Esophagus (tissue), 2 donors: Measurements from ENCODE around the gene ACE. TPM values are rescaled to one million over a fixed set of nuclear protein-coding genes. Genes with fewer than 3 reads are reported as not detected.

Experiments used
- H3K27ac ChIP-seq, 2 donors: one replicate each; pipeline ENCODE4 v1.5.1; 2013; ENCODE audit warnings: low read depth in 2 of 2, mild to moderate bottlenecking in 2 of 2, inconsistent platforms in 1 of 2, low read length in 1 of 2, moderate library complexity in 1 of 2
- H3K27me3 ChIP-seq, 2 donors: one replicate each; pipeline ENCODE4 v1.6.1; 2013; ENCODE audit warnings: low read length in 2 of 2, control low read depth in 1 of 2, mild to moderate bottlenecking in 1 of 2; ENCODE audit not compliant: insufficient read depth in 2 of 2, control insufficient read depth in 1 of 2
- H3K36me3 ChIP-seq, 2 donors: one replicate each; pipeline ENCODE4 v1.6.1; 2013; ENCODE audit warnings: low read length in 1 of 2; ENCODE audit not compliant: control insufficient read depth in 2 of 2, insufficient read depth in 2 of 2
- H3K4me1 ChIP-seq, 2 donors: one replicate each; pipeline ENCODE4 v1.6.1; 2013; ENCODE audit warnings: low read length in 1 of 2; ENCODE audit not compliant: control insufficient read depth in 2 of 2, insufficient read depth in 2 of 2
- H3K4me3 ChIP-seq, 2 donors: one replicate each; pipeline ENCODE4 v1.5.1; 2013; ENCODE audit warnings: low read length in 2 of 2, mild to moderate bottlenecking in 2 of 2, low read depth in 1 of 2, moderate library complexity in 1 of 2
- H3K9me3 ChIP-seq, 2 donors: one replicate each; pipeline ENCODE4 v1.6.1; 2013; ENCODE audit warnings: mild to moderate bottlenecking in 2 of 2, low read depth in 1 of 2, low read length in 1 of 2, moderate library complexity in 1 of 2; ENCODE audit not compliant: control insufficient read depth in 2 of 2, insufficient read depth in 1 of 2
- WGBS, 2 donors: extraction: QIAGEN DNeasy Blood & Tissue Kit; methylation state at CpG; one replicate each; pipeline ENCODE4 v1.1.7; 2013; 5-methylcytosine and 5-hydroxymethylcytosine counted together
- polyA plus RNA-seq, 2 donors: library from polyadenylated mRNA; stranded (reverse); fragments of 200-250 nt; gene quantifications; one replicate each; pipeline ENCODE4 v1.2.3, GENCODE V29; 2013
- donor health status: healthy with polysubstance abuse.
- donor health status: Bipolar disorder and iron deficiency.

The ACE gene
- polyA plus RNA-seq, 2 donors: 1.2 to 1.9 TPM

DNA sequence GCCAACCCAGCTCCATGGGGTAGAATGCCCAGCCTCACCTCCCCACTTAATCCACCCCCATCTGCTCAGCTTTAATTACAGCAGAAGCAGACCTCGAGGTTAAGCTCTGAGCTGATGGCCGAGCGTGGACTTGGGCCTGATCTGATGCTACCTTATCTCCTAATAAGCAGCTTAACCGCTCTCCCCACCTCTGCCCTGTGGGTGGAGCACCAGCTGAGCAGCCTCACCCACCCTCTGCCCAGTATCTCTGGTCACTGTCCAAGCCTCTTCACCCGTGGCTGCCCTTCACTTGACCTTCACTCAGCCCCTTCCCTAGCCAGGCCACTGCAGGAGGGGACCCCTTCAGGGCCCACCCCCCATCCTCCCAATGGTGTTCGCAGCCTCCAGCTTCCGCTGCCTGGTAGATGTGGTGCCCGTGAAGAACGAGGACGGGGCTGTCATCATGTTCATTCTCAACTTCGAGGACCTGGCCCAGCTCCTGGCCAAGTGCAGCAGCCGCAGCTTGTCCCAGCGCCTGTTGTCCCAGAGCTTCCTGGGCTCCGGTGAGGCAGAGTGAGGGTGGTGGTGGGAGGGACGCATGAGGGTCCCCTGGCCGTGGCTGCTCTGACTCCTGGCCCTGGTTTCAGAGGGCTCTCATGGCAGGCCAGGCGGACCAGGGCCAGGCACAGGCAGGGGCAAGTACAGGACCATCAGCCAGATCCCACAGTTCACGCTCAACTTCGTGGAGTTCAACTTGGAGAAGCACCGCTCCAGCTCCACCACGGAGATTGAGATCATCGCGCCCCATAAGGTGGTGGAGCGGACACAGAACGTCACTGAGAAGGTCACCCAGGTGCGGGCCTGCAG lies 53.1 kb downstream of the ACE start:
- Histone ChIP-seq H3K4me3 (no peak overlapping the region), H3K9me3 (no peaks in the 10 kb centered on the region), H3K36me3 (no peaks in the 10 kb centered on the region), H3K27ac (no peak overlapping the region), H3K27me3 (no peaks in the 10 kb centered on the region), H3K4me1 (no peaks in the 10 kb centered on the region)
- WGBS, 2 donors: 82% methylated on average over 26 of the region's 26 CpGs

GRCh38 chr17:63530557-63531021 lies 53.7 kb downstream of the ACE start:
- H3K4me1 ChIP-seq: no peaks in the 10 kb centered on the region
- 77 to 89% methylated on average over 3 of the region's 3 CpGs for whole genome bisulfite sequencing, 2 donors
- H3K27ac ChIP-seq: no peak overlapping the region
- H3K4me3 ChIP-seq: no peak overlapping the region
- no peaks in the 10 kb centered on the region for H3K36me3 ChIP-seq
- peaks cover 0 to under 1% of the 10 kb centered on the region in 2 donors for H3K9me3 ChIP-seq
- no peaks in the 10 kb centered on the region for H3K27me3 ChIP-seq

DNA sequence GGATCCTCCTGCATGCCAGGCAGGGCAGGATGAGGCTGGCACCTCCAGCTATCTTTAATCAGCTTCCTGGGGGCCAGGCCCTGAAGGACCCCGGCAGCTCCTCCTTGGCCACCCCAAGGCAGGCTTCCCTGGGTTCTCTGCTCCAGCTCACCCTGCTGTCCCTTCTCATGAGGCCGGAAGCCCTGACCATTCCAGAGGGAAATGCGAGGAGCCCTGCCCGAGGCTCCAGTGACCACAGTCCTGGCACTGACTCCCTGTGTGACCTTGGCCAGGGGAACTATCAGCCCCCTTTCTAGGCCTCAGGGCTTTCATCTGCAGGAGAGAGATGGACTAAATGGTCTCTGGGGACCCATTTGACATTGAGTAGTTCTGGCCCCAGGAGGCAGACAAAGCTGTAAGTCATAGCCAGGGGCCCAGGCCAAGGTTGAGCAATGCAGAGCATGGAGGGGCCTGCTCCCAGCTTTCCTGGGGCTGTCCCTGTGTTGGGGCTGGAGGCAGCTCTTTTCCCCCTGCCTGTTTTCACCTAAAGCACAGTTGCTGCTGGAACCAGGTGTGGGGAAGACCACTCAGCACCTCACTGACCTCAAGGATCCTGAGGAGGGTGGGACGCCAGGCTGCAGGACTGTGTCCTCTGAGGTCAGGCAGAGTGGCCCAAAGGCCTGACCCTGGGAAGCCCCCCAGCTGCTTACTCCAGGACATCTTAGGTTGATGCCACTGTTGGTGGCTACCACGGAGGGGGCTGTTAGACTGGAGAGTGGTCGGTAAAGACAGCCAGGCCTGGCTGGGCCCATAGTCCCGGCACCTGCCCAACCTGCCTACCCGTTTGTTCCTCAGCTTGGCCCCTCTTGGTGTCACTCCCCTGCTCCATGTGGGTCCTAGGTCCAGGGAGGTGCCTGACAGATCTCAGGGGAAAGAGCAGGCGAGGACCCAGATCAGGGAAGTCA lies 54.4 kb downstream of the ACE start:
- H3K9me3 ChIP-seq: peaks cover 0 to 3% of the 10 kb centered on the region in 2 donors
- H3K4me3 ChIP-seq: no peak overlapping the region
- WGBS, 2 donors: 87 to 88% methylated on average over 10 of the region's 10 CpGs

DNA sequence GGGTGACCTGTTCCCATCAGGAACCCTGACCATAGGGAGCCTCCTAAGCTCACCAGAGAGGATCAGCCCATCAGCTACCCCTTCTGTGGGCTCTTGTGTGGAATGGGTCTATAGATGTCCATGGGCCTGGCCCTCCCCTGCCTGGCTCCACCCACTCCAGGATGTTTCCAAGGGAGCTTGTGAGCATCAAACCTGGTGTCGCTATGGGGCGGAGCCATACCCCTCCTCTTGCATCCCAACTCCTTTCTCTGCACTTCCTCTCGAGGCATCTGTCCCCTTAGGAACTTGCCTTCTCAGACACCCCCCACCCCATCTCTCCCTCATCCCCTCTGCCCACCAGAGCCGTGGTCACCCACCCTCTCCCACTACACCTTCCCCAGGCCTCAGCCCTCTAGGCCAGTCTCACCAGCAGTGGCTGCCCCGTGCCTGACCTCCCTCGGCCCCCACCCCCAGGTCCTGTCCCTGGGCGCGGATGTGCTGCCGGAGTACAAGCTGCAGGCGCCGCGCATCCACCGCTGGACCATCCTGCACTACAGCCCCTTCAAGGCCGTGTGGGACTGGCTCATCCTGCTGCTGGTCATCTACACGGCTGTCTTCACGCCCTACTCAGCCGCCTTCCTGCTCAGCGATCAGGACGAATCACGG lies 56.7 kb downstream of the ACE start:
- peaks cover 0 to 3% of the 10 kb centered on the region in 2 donors for H3K9me3 ChIP-seq
- H3K4me1 ChIP-seq: peaks cover 4 to 9% of the 10 kb centered on the region in 2 donors
- H3K36me3 ChIP-seq: no peaks in the 10 kb centered on the region
- 86 to 89% methylated on average over 20 of the region's 20 CpGs for WGBS, 2 donors
- H3K27ac ChIP-seq: no peak overlapping the region
- no peaks in the 10 kb centered on the region for H3K27me3 ChIP-seq
- no peak overlapping the region for H3K4me3 ChIP-seq

More for the DNA sequence above, 54.4 kb downstream of the ACE start:
- Histone ChIP-seq H3K27ac (no peak overlapping the region), H3K36me3 (no peaks in the 10 kb centered on the region), H3K27me3 (no peaks in the 10 kb centered on the region), H3K4me1 (no peaks in the 10 kb centered on the region)

- peaks cover 0 to 3% of the 10 kb centered on the region in 2 donors for H3K9me3 ChIP-seq
- H3K4me3 ChIP-seq: no peak overlapping the region
- WGBS, 2 donors: 91 to 92% methylated on average over 17 of the region's 17 CpGs
- no peaks in the 10 kb centered on the region for H3K36me3 ChIP-seq
- H3K27me3 ChIP-seq: no peaks in the 10 kb centered on the region
- H3K4me1 ChIP-seq: peaks cover 5 to 9% of the 10 kb centered on the region in 2 donors
- no peak overlapping the region for H3K27ac ChIP-seq
Observed at GRCh38 chr17:63534078-63534570, 57.3 kb downstream of the ACE start.

DNA sequence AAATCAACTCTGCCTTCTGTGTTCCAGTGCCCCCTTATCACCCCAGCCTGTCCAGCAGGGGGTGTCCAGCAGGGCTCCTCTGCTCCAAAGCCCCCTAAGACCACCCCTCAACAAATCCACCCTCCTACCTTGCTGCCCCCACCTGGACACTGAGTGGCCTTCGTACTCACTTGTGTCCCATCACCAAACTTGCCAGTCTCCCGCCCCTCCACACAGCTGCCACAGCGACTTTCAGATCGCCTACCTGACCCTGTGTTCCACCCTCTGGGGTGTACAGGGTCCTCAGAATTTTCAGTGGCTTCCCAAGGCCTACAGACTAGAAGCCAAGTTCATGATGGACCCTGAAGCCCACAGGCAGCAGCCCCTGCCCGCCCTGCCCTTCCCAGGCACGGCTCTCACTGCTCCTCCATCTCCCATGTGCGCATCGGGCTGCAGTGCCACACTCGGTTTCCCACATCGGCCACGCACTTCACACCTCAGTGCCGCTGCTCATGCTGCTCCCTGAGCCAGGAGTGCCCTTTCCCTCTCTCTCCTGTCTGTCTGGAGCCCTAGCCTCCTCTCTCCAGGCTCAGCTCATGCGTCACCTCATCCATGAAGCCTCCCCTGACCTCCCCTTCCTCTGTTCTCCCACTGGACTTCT lies 58.1 kb downstream of the ACE start:
- peaks cover 0 to 3% of the 10 kb centered on the region in 2 donors for H3K9me3 ChIP-seq
- no peaks in the 10 kb centered on the region for H3K27me3 ChIP-seq
- no peaks in the 10 kb centered on the region for H3K36me3 ChIP-seq
- H3K27ac ChIP-seq: no peak overlapping the region
- 82 to 85% methylated on average over 13 of the region's 13 CpGs for WGBS, 2 donors
- H3K4me1 ChIP-seq: peaks cover 5 to 9% of the 10 kb centered on the region in 2 donors
- no peak overlapping the region for H3K4me3 ChIP-seq

DNA sequence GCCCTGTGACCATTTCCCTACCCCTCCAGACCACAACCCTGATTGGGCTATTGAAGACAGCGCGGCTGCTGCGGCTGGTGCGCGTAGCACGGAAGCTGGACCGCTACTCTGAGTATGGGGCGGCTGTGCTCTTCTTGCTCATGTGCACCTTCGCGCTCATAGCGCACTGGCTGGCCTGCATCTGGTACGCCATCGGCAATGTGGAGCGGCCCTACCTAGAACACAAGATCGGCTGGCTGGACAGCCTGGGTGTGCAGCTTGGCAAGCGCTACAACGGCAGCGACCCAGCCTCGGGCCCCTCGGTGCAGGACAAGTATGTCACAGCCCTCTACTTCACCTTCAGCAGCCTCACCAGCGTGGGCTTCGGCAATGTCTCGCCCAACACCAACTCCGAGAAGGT lies 58.8 kb downstream of the ACE start:
- no peaks in the 10 kb centered on the region for H3K27me3 ChIP-seq
- H3K9me3 ChIP-seq: peaks cover 0 to 3% of the 10 kb centered on the region in 2 donors
- peaks cover 5 to 9% of the 10 kb centered on the region in 2 donors for H3K4me1 ChIP-seq
- no peaks in the 10 kb centered on the region for H3K36me3 ChIP-seq
- H3K4me3 ChIP-seq: no peak overlapping the region
- H3K27ac ChIP-seq: no peak overlapping the region
- 95 to 97% methylated on average over 24 of the region's 24 CpGs for WGBS, 2 donors

DNA sequence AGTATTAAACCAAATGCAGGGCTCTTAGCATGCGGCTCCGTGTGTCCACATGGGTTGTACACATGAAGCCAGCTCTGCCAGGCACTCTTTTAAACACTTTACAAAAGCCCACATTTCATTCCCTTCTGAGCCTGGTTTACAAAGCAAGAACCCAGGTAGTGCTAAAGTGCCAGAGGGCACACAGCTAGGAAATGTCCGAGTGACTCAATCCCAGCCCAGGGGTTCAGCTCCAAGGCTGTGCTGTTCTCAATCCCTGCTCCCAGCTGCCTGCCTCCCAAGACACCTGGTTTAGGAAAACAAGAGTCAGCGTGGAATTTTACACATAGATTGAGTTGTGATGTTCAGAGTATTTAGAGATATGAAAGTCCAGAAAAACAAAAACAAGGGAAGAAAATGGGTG lies 60.1 kb downstream of the ACE start:
- Histone ChIP-seq H3K27me3 (no peaks in the 10 kb centered on the region), H3K27ac (no peak overlapping the region), H3K9me3 (peaks cover 0 to 3% of the 10 kb centered on the region in 2 donors), H3K4me3 (no peak overlapping the region), H3K36me3 (no peaks in the 10 kb centered on the region), H3K4me1 (peaks cover 5 to 9% of the 10 kb centered on the region in 2 donors)
- 77 to 88% methylated on average over 4 of the region's 4 CpGs for WGBS, 2 donors
